Measurements from ENCODE around the gene ARHGAP24.
"Not testable (repeated sequence)": the region's sequence is repeated elsewhere in the genome, so short reads cannot be mapped to it uniquely, and the experiment has no call there.

Gene ARHGAP24

DNA sequence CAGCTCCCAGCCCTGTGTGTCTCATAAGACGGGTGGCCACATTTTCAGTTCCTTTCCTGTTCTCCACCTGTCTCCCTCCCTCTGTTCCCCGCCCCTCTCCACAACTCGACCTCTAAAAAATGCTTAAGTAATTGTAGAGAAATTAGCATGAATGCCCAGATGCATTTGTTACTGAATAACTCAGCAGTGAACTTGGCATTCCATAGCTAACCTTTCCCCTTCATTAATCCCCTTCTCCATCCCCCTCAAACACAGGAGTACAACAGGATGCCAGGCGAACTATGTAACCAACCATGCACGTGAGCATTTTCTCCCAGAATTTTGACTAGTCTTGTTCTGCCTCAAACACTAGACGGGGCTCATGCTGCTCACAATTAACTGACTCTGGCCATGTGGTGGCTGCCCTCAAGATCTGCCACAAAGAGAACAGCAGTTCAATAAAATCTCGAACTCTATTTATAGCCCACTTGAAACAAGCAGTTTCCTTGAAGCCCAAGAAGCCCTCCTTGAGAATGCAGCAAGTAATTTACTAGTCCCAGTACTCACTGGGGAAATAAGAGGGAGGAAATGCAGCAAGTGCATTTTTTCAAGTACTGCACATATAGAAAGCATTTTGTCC, 351.2 kb downstream of the ARHGAP24 start:
- no peak for DNase-seq

DNA sequence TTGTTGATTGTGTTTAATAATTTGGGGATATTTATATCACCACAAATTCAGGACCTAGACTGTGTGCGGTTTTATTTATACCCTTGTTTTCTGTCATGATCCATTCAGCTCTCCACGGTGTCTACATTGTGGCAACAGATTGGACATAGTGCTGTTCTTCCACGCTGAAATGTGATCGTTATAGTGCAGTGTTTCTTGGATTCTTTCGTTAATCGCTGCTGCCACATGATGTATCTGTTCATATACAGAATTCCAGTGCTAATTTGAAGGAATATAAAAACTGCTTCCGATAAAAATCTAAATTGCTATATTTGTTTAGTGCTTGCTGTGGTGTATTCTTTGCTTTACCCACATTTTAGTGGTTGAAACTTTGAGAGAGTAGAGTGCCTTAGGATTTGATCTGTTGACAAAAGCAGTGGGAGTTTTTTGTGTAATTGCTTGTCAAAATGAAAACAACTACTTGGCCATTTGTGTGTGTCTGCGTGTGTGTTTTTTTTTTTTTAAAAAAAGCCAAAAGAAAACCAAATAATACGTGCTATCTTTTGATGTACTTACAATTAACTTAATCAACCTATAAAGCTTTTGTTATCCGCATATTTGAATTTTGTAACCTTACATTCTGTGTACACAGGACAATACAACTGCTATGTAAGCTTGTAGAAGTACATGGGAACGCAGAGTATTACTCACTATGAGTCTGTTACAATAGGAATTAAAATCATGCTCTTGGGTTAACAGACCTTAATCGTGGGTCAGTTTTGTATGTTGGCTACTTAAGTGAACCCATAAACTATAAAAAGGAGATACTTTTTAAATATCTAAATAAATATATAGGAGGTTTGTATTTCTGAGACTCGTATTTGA, 353.3 kb downstream of the ARHGAP24 start:
- DNase-seq, result no peak

DNA sequence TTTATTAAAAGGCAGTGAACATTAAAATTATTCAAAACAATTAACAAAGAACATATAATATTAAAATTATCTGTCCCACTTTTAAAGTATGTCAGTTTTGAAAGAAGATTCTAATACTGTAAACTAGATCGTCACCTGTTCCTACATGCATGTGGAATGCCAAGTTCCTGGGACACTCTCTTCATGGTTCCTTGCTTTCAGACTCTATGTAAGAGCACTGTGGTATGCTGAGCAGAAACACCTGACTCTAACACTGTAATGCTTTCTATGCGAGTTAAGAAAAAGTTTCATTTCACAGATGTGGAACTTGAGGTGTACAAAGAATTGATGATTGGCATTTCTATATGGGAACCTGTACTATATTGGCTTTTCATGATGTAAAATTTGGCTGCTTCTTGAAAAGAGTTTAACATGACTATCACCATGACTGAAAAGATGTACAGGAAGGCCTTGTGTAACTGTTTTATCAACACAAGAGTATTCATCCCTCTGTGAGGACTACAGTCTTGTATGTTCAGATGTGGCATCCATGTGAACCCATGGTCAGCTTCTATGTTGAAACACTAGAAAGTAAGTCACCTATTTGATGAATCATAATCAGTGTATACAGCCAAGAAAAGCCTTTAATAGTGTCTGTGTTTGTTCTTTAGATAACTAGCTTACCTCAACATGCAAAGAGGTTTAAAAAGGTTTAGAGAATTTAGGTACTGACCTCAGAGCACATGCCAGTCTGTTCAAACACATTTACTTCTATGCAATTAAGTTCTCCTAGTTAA, 354.5 kb downstream of the ARHGAP24 start:
- no peak for DNase-seq

DNA sequence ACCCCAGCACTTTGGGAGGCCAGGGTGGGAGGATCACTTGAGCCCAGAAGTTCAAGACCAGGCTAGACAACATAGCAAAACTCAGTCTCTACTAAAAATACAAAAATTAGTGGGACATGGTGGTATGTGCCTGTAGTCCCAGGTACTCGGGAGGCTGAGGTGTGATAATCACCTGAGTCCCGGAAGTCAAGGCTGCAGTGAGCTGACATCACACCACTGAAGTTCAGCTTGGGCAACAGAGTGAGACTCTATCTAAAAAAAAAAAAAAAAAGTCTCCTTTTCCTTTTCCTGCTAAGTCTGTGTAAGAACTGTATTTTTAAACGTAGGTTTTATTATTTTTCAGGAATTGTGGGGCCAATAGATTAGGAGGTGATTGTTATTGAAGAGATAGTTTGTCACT, 356.7 kb downstream of the ARHGAP24 start:
- no peak for DNase-seq

DNA sequence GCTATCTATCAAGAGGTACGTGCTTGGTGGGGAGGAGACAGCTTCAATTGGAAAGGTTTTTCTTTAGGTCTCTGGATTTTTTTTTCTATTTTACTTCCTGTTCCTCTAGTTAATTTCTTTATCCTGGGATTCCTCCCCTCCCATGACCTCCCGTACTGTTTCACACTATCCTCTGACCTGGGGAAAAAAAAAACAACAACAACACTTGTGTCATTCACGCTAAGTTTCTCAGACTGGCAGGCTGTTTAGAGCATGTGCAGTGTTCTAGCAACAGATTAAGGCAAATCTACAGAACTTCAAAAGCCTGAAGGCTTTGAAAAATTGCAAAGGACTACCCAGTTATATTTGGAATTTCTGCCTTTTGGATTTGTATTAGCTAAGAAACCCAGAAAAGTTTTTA, 358.4 kb downstream of the ARHGAP24 start:
- no peak for DNase-seq

DNA sequence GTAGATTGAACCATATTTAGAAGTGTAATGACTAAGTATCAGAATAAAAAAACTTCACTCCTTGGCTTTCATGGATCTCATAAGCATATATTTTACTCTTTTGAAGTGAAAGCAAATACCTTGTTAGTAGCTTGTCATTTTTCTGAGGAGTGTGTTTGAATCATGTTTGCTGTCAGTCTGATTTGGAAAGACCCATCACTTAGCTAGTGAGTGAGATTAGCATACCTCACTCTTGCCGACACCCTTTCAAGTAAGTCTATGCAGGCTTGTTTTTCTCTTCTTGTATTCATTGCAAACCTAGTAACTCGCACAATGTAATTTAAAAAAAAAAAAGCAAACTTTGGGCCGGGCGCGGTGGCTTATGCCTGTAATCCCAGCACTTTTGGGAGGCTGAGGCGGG, 360.0 kb downstream of the ARHGAP24 start:
- no peak for DNase-seq

DNA sequence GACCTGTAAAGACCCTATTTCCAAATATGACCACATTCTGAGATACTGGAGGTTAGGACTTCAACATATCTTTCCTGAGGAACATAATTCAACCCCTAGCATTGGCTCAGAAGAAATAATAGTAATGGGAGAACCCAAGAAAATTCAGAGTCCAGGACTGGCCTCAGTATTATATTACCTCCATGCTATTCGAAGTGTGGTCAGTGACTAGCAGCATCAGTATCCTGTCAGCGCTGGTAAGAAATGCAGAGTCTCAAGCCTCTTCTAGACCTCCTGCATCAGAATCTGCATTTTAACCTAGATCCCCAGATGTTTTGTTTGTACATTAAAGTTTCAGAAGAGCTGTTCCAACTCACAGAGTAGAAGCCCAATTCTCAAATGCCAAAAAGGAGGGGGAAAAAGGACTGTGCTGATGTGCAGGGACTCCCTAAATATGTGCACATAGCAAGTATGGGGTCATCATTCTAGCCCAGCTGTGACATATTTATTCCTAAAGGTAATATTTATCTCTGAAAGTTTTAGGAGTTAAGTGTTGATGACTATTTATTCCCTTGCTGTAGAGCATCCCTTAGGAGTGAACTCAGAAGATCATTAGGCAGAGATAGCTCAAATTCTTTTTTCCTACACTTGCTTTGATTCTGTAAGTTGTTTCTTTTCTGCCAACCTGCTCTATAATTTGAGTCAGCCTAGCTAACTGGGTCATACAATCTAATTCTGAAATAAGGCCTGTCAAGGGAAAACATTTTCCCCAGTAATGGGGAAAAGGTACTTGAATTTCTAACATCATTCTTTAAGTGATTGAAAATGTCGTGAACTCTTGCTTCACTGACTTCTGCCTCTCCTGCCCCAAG, 361.9 kb downstream of the ARHGAP24 start:
- no peak for DNase-seq

DNA sequence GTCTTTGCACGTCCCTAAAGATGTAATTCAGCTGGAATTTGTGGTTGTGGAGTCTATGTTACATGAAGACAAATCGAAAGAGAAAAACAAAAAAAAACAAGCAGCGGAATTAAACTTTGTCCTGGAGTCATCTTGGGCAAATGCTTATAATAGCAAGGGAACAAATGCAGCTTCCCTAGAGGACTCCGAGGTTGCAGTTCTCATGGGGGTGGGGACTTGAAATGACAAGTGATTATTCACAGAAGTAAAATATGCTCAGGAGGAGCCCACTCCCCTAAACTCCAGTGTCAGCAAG, 362.4 kb downstream of the ARHGAP24 start:
- DNase-seq, result no peak

DNA sequence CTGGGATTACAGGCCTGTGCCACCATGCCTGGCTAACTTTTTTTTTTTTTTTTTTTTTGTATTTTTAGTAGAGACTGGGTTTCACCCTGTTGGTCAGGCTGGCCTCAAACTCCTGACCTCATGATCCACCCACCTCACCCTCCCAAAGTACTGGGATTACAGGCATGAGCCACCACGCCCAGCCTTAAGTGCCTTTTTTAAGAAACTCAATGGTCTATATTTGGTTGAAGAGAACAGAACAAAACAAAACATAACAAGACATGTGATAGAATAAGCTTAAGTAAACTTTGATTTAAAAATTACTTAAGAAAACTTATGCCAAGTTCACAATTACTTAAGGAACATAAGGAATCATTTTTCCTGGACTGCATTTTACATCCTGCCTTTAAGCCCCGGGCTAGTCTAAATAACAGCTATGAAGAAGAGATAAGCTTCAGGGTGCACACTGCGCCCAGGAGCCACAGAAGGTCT, 365.1 kb downstream of the ARHGAP24 start:
- DNase-seq, result not testable (repeated sequence)

DNA sequence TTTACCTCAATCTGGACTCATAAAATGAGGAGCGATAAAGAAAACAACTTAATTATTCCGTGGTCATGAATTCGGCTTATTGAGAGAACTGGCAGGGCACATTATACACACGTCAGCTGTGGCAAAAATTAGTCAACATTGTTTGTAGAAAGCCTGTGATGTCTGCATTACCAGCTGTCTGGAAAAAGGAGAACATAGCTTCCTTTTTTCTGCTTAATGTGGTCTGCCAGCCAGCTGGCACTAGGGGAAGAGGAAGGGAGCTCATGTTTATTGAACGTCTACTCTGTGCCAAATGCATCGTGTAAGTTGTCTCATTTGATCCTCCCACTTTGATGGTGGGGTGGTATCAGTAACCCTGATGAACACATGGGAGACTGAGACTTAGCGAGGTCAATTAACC, 367.6 kb downstream of the ARHGAP24 start:
- DNase-seq, result peak; percentile 2

DNA sequence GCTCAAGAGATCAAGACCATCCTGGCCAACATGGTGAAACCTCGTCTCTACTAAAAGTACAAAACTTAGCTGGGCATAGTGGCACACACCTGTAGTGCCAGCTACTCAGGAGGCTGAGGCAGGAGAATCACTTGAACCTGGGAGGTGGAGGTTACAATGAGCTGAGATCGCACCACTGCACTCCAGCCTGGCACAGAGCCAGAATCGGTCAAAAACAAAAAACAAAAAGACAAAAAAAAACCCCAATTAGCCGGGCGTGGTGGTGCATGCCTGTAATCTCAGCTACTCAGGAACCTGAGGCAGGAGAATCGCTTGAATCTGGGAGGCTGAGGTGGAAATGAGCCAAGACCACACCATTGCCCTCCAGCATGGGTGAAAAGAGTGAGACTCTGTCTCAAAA, 378.8 kb downstream of the ARHGAP24 start:
- not testable (repeated sequence) for DNase-seq

DNA sequence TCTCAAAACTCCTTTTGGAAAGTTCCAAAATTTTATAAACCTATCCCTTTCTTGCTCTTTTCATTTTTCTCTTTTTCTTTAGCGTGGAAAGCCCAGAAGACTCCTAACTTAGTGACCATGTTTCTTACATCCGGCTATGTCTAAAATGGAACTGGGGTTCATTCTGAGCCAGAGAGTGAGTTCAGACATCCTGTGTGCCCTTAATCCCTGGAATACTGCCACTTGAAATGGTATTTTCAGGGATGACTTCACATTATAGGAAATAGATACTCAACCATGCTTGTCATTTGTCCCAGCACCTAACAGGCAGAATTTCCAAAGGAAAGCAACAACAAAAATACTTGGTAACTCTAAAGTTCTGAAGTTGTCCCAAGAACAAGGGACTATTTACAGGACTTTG, 379.6 kb downstream of the ARHGAP24 start:
- DNase-seq, result no peak

DNA sequence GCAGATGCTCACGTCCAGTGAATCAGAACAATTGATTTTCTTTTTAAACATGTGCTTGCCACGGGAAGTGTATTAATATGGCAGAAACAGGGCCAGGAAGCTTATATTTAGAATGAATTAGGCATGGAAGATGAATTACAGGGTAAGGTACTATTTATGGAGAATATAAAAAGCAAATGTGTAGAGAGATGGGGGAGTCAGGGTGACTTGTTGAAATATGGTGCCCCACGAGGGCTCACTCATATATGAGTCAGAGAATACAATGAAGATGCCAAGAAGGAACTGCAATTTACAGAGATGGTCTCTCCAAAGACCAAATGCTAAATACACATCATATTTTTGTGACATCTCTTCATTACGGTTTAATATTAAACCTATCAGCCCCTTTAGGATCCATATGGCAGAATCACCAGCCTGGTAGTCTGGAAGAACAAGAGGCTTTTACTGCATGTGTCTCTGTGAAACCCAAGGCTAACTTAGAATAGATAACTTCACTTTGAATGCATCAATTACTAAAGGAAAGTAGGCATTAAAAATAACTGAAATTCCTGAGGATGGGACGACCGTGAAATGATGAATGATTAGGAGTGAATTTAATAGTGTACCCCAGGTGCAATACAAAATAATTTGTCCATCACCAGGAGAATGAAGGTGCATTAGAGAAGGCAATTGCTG, 385.3 kb downstream of the ARHGAP24 start:
- DNase-seq, result no peak

DNA sequence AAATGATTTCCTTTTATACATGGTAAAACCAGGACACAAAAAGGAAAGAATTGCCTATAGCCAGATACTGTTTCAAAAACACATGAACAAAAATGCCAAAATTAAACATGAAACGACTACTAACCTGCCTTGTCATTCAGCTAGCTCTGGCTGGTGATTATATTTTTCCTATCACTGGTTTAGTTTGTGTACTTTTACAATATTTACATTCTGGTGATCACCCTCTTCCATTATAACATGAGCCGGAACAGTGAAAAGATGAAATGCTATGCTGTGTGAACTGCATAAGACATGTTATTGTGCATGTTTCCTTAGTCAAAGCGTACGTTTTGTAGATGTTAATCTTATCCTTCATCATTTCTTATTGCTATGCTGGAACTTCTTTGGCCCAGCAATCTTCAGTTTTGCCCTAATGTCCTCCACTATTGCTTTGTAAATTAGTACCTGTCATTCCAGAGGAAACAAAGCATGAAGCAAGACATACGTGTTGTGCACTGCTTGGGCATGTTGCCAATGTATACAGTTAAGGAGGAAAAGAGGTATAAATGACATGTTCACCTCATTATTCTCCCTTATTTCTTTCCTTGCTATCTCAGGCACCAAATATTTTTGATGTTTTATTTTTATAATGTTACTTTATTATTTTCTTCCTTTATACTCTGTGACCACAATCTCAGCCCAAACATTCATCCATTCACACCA, 386.3 kb downstream of the ARHGAP24 start:
- DNase-seq, result no peak

DNA sequence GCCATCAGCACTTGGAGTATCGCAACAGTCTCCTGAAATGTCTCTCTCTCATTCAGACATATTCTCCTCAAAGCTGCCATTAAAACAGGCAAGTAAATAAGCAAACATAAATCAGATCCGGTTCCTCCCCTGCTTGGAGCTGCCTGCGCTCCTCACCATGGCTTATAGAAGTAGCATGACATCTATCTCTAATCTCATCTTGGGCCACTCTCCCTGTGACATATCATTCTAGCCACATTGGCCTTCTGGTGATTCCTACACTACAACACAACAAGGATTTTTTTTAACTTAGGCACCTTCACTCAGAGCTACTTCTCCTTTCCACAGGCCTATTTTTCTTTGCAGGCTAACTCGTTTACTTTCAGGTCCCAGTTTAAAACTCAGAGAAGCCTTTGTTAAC, 387.9 kb downstream of the ARHGAP24 start:
- no peak for DNase-seq

DNA sequence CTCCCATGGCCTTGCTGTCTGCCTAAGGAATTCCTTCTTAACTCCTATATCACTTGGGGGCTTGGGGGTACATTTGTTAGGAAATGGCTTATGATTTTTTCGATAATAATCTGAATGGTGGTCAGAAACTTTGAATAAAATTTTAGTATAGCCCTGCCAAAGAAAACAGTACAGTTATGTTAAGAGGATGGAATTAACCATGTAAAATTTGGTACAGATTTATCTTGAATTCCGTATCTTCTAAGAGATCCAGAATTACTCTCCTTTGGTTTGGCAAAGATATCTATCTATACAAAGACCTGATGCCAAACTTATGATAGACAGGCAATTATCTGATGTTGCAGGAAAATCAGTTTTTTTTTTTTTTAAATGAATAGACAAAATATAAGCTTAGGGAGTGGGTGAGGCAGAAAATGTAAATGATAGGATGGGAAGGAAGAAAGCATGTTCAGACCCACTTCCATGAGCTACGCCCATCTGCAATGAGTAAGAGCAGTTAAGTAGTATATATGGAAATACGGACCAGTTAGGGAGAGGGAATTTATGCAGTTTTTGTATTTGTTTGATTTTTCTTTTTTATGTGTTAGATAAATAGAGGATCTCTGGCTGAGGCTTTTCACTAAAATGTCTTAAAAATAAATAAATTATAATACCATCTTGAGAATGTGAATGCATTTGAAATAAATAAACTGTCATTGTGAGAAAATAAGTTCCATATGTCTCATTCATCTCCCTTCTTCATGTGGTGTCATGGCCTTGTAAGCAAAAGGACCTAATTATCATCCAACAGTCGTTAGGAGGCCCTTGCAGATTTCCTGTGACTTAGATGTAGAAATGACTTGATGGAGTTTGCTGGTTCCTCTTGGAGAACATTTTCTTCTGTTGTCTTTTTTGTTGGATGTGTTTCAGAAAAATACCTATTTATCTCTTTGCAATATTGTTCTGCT, 389.6 kb downstream of the ARHGAP24 start:
- no peak for DNase-seq

DNA sequence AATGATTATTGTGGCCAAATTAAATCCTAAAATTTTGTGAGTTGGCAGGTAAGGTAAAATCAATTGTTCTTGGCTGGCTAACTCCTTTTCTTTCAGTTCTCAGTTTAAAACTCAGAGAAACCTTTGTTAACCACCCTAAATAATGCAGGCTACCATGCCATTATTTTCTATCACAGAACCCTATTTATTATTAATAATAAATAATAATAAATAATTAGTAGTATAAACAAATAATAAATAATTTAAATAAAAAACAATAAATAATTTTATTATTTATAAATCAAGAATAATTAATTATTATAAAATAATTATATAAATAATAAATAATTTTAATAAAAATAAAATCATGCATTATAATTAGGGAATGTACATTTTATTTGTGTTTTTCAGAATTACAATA, 390.3 kb downstream of the ARHGAP24 start:
- DNase-seq, result no peak

DNA sequence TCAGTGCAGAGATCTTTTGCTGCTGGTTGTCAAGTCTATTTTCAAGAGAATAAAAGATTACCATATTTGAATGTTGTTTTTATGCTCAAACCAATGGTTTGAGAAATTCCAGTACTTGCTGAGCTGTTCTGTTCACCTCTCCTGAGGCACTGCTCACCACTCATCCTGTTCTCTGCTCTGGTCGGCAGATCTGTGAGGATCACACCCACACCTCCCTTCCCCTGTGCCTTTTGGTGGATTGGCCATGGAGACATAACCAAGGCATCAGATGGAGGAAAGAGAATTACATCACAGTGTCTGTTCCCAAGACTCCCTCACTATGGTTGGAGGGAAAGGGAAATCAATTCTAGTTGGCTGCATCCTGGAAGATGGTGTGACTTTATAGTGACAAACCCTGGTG, 391.6 kb downstream of the ARHGAP24 start:
- no peak for DNase-seq

DNA sequence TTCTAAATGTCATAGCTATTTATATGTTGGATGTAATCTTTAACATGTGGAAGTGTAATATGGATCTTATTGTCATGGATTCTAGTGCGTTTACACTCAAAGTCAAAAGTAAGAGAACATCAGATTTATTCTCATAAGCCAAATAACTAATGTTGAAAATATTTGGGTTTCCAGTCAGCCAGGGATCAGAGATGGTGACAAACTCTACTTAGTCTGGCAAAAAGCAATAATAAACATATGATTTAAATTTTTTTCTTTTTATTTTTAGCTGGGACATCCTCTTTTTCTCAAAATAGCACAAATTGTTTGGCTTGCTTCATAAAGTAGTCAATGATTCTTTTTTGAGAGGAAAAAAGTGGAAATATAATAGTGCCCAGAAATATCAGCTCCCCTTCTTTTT, 392.3 kb downstream of the ARHGAP24 start:
- no peak for DNase-seq

DNA sequence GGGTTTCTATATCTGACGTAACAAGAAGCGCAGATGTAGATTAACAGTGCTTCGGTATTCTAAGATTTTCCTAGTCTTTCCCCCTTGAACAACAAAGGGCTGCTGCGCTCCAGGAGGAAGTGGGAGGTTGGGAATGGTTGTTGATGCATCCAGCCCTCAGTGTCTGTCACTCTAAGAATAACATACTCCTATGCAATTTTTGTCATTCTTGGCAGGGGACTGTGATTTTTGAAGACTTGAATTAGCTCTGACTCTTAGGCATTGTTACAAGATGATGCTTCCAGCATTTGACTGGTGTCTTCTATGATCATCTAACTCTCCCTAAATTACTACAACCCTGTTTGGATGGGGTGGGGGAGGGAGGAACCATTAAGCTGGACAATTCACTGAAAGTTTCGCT, 394.2 kb downstream of the ARHGAP24 start:
- no peak for DNase-seq
